Cortex of kidney (tissue), 1 donor: Measurements from ENCODE around the gene CYTH3.

Experiments
- DNase-seq: peaks from one replicate; lab custom pipeline; 2025; lab: John Stamatoyannopoulos, UW

The CYTH3 gene

DNA sequence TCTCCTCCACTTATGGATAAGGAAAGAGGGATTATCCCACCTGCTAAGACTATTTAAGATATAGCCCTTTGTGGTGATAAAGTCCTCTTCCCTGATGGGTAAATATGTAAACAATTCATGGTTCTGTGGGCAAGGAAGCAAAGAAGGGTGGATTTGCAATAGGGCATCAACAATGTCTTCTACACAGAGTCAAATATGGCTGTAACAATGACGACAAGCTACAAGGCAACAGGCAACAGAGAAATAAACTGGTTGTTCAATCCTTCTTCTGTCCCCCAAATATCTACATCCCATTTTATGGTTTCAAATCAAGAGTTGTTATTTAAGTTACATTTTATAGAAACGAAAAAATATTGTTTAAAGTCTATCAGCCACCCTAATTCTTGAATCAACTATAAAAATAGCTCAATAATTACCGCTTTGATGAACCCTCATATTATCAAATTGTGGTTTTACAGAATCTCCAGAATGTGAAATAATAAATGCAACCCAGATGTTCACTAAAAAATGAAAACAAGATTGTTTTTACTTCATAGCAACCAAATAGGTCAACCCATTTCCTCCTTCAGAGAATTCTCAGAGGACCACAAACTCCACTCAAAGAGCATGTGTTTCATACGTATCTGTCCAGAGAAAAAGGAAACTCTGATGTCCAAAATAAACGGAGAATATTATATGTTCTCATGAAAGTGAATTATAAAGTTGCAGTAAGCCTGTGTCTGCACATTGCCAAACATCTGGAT, 13.8 kb downstream of the CYTH3 start:
- no peak for DNase-seq

GRCh38 chr7:6257675-6258074, 14.7 kb downstream of the CYTH3 start:
- no peak for DNase-seq

DNA sequence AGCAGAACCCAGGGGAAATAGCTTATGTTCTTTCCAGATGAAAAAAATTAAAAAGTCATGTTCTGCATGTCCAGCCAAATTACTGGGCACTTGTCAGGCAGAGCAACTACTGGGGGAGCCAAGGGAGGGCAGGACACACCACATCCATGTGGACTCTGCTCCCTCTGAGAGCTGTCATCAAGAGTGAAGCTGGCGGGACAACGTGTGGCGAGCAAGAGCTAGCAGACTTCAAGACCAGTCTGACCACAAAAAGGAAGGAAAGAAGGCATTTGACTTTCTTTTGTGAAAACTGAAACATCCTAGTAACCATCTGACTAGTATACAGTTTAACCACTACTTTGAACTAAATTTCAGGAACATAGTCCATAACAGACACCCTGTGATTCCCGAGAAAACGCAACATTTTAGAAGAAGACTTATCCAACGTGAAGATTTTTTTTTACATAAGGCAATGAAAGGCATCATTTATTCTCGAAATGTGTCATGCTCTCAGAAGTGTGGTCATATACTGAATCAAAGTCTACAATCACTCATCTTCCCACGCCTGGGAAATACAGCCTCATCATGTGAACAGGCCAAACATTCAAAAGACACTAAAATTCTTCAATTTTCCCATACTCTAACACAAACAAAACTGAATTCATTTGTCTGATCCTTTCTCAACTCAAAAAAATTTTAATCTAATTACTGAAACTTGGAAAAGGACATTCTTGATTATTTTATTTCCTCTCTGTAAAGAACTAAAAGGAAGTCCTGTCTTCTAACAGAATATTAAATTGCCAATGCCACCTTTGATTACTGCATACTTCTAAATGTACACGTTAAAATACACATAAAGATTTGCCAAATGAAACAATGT, 15.5 kb downstream of the CYTH3 start:
- no peak for DNase-seq

GRCh38 chr7:6256109-6256483, 16.3 kb downstream of the CYTH3 start:
- DNase-seq: no peak

GRCh38 chr7:6254866-6255265, 17.6 kb downstream of the CYTH3 start:
- DNase-seq: no peak

- no peak for DNase-seq
These were observed 19.7 kb downstream of the CYTH3 start for GRCh38 chr7:6252748-6253147.

GRCh38 chr7:6252341-6252746, 20.1 kb downstream of the CYTH3 start:
- DNase-seq: no peak

DNA sequence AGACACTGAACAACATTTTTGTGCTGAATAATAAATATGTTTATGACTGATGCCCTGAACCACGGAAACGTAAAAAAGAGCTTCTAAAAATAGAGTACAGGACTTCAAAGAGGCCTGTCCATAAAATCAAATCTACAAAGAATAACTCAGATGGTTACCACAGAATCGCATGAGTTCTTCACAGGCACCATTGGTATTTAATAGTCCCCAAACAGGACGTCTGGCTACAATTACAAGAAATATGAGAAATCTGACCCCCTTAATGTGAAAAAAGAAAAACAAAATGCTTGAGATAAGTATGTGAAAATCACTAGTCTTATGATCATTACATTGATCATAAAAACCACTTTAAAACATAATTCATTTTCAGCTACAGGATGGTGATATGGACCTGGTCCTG, 20.8 kb downstream of the CYTH3 start:
- DNase-seq: no peak

DNA sequence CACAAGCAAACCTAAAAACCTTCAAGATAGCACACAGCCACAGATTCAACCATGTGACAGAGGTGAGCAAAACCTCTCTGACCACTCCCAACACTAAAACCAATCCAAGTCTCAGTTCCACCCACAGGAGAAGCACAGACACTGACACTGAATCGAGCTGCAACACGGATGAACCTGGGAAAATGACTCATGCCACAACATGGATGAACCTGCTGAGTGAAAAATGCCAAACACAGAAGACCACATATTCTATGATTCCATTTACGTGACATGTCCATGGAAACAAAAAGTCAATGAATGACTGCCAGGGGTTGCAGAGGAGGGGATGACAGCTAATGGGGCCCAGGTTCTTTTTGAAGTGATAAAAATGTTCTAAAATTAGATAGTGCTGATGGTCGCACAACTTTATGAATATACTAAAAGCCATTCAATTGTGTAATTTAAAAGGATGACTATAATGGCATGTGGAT, 22.0 kb downstream of the CYTH3 start:
- no peak for DNase-seq

DNA sequence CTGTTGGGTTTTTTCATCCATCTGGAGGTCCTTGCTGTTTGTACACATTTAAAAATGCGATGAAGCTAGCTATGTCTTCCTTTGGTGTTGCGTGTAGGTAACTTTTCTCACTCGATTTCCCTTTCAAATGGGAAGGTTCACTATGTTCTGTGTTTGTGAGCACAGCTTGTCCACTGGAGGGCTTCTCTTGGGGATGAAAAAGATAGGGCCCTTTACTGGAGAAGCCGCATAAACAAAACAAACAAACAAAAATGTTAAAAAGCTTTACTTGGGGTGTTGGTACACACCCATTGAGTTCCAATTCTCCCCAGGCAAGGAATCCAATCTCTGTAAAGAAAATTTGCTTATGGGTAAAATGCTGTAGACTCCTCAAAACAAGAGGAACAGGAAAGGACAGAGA, 23.4 kb downstream of the CYTH3 start:
- no peak for DNase-seq

DNA sequence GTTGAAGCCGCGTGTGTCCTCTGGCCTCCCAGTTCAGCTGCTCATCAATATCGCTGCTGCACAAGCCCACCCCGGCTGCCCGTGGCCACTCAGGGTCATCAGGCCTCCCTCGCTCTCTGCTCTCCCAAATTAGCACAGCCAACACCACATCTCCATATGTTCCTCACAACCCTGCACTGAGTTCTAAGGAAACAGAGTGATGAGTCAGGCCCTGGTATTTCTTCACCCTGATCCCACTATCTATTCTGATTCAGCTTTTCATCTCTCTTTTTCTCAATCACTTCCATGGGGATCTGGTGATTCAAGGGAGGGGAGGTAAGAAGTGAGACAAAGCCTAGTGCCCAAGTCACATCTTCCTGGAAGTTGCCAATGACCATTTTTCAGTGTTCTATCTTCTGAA, 23.8 kb downstream of the CYTH3 start:
- DNase-seq: no peak

DNA sequence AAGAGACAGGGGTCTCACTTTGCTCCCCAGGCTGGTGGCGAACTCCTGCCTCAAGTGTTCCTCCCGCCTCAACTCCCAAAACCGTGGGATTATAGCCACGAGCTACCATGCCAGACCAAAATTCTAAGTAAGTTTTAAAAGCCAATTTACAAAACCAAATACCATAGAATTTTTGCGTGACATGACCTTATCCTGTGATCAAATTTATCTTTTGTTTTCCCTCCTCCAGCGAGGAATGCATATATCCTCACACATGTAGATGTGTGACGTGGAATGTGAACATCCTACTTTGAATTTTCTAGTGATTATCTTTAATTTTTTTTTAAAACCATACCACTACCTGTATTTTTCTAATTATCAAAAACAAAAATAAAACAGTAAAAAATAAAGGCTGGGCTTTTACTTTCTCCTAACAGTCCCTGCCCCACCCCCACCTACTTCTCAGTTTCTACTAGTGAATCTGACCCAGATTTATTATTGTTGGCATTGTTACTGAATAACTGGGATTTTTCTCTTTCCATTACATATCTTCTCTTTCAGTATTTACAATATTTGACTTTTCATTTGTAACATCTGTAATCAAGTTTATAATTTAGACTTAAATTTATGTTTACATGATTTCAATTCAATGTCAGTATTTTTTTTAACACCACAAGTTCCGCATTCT, 26.0 kb downstream of the CYTH3 start:
- no peak for DNase-seq

- DNase-seq: no peak
These were observed 28.4 kb downstream of the CYTH3 start for GRCh38 chr7:6244021-6244420.

DNA sequence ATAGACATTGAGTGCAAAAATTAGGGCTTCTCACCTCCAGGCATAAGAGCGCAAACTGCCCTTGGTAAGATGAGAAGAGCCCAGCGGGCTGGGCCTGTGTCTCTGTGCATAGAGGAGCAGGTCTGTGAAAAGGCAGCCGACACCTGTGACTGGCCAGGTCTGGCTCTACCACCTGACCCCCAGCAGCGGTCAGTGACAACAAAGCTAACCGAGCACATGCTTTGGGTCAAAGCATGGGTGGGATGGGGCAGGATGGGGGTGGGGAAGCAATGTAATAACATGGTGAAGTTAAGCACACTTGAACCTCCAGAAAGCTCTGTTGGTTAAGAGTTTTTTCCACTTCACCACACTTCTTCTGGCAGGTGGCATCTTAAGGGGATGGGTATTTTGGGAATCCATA, 29.3 kb downstream of the CYTH3 start:
- DNase-seq: no peak

GRCh38 chr7:6242561-6242960, 29.9 kb downstream of the CYTH3 start:
- no peak for DNase-seq

- DNase-seq: no peak
These were observed 30.8 kb downstream of the CYTH3 start for GRCh38 chr7:6241607-6241973.

- no peak for DNase-seq
These were observed 34.0 kb downstream of the CYTH3 start for GRCh38 chr7:6238309-6238925.

DNA sequence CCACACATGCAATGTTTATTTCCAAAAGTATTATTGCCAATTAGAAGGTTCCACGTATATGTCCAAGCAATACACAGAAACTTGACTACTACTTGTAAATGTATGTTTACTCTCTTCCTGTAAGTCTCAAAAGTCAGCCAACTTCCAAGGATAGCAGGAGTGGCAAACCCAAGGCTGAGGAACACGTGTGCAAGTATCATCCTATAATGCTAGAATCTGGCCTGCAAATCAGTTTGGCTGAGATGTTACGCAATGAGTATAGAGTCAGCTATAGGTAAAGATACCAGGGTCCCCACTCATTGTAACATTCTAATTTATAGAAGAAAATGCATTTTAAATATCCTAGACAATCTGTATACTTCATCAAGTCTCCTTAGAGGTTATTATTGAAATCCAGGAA, 34.7 kb downstream of the CYTH3 start:
- DNase-seq: no peak

DNA sequence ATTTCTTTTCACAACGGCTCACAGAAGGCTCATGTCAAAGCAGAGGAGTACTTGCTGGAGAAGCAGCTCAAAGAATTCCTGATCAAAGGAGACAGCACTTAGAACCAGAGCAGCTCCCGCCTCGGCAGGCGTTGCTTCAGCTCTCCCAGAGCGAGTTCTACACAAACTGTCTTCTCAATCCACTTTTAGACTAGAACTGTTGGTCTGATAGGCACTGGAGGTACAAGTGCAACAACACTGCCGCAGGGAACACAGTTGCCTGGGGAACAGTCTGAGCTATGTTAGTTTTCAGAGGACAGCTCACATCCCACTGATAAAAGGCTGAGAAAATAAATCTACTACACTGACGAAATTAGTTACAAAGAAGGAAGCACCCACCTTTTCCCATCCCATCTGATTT, 35.4 kb downstream of the CYTH3 start:
- no peak for DNase-seq

DNA sequence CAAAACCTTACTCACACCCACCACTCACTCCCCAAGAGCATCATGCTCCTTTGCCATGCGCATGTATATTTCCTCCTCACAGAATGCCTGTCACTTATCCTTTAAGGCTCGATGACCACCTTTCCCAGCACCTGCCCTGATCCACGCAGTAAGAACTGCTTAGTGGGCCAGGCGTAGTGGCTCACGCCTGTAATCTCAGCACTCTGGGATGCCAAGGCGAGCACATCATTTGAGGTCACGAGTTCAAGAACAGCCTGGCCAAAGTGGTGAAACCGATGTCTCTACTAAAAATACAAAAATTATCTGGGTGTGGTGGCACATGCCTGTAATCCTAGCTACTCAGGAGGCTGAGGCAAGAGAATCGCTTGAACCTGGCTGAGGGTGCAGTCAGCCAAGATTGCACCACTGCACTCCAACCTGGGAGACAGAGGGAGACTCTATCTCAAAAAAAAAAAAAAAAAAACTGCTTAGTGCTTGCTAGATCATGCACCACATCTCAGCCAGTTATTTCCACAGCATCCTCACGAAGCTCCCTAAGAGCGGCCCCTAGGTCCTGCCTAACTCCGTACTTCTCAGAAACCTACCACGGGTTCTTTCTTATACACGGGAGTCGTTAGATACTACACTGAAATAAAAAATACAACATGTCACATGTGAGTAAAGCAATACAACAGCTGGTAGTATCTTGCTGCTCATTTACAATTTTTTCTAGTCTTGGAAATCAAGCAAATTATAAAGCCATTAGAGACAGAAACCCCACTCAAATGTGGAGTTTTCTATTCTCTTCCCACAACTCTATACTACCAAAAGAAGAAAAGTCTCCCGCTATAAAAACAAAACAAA, 37.2 kb downstream of the CYTH3 start:
- DNase-seq: no peak

GRCh38 chr7:6234384-6234783, 38.0 kb downstream of the CYTH3 start:
- DNase-seq: no peak

DNA sequence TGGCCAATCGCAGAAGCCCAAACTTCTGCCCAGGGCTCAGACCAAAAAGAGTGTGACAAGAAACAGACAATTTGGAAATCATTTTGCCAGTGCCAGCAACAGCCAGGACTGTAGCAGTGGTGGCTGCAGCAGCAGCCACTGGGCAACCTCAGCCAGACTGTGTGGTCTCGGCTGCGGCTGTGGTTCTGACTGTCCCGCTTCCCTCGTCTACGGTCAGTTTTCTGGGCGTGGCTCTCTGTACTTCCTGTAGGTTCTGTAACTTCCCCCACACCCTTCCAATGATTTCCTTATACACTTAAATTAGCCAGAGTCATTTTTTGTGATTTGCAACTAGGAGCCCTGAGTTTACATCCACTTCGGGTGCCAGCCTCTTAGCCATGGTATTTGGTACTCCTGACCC, 39.9 kb downstream of the CYTH3 start:
- DNase-seq: no peak
